K562 (cell line): ENCODE data around the gene TMEM239.

Source experiments
- ATF3 ChIP-seq, 2 experiments: fragments of 450-650 bp in 1 of 2; sonication (generic) in 1 of 2; formaldehyde crosslinking in 1 of 2; IDR thresholded peaks in 1 of 2; conservative IDR thresholded peaks in 1 of 2; 2 replicates each; pipeline versions ENCODE4 v1.6.1 to v1.8.1; 2016 to 2023; ENCODE audit warnings: mild to moderate bottlenecking in 2 of 2, moderate library complexity in 2 of 2, inconsistent platforms in 1 of 2, missing genetic modification reagents in 1 of 2
- CBX5 ChIP-seq: IDR thresholded peaks from 2 replicates; pipeline ENCODE4 v1.6.1; 2014; ENCODE audit warnings: low read depth, borderline replicate concordance
- CTCF ChIP-seq, 3 experiments: IDR thresholded peaks in 2 of 3; conservative IDR thresholded peaks in 1 of 3; 2 replicates each; pipeline ENCODE4 v1.5.1; 2011 to 2012; ENCODE audit warnings: low read length in 3 of 3, mild to moderate bottlenecking in 3 of 3, control low read depth in 2 of 3, improper control_type of control experiment in 1 of 3, inconsistent platforms in 1 of 3, low read depth in 1 of 3, mixed read lengths in 1 of 3, moderate library complexity in 1 of 3; ENCODE audit not compliant: insufficient read depth in 2 of 3
- DPF2 ChIP-seq: fragments of 450-650 bp; IDR thresholded peaks from 2 replicates; pipeline ENCODE4 v1.6.1; 2016
- ELF1 ChIP-seq: fragments of 200-800 bp; sonication (Bioruptor generic); IDR thresholded peaks from 2 replicates; pipeline ENCODE4 v1.6.1; 2016; ENCODE audit warnings: missing genetic modification characterization, missing compliant biosample characterization
- GABPA ChIP-seq: fragments of 200-800 bp; sonication (Bioruptor generic); conservative IDR thresholded peaks from 2 replicates; pipeline ENCODE4 v1.6.1; 2016; ENCODE audit warnings: low read depth, missing genetic modification characterization, missing compliant biosample characterization
- POLR2A ChIP-seq: fragments of 450-650 bp; conservative IDR thresholded peaks from 2 replicates; pipeline ENCODE4 v1.6.1; 2016
- POLR2AphosphoS2 ChIP-seq: IDR thresholded peaks from 2 replicates; pipeline ENCODE4 v1.6.1; 2012; ENCODE audit warnings: low read length, improper control_type of control experiment
- SAFB ChIP-seq: fragments of 200-400 bp; formaldehyde crosslinking; IDR thresholded peaks from 2 replicates; pipeline ENCODE4 v1.6.1; 2017; ENCODE audit warnings: low read depth, low read length, borderline replicate concordance
- SIN3A ChIP-seq, 2 experiments: fragments of 150-350 bp in 1 of 2; IDR thresholded peaks; 2 replicates each; pipeline ENCODE4 v1.6.1; 2011 to 2016; ENCODE audit warnings: borderline replicate concordance in 2 of 2, low read depth in 2 of 2, low read length in 2 of 2, mild to moderate bottlenecking in 2 of 2, moderate library complexity in 2 of 2; ENCODE audit not compliant: control insufficient read depth in 1 of 2
- TCF7L2 ChIP-seq: fragments of 150-350 bp; IDR thresholded peaks from 2 replicates; pipeline ENCODE4 v1.6.1; 2016; ENCODE audit warnings: low read depth, mild to moderate bottlenecking, low read length, moderate library complexity
- THRA ChIP-seq: fragments of 450-650 bp; IDR thresholded peaks from 2 replicates; pipeline ENCODE4 v1.6.1; 2017; ENCODE audit warnings: mild to moderate bottlenecking, moderate library complexity
- ZFX ChIP-seq: sonication (generic); formaldehyde crosslinking; IDR thresholded peaks from 2 replicates; pipeline ENCODE4 v1.8.0; 2022; ENCODE audit warnings: mild to moderate bottlenecking, missing genetic modification reagents, moderate library complexity

GRCh38 chr20:2806351-2806701 lies 9.8 kb upstream of the TMEM239 start:
- TF ChIP-seq DPF2 (no peak), SAFB (no peak), THRA (no peak), POLR2AphosphoS2 (no peak), CTCF (IDR thresholded peaks at IDR 0.05 in 2 of 3, conservative IDR thresholded peaks at IDR 0.05 in 1 of 3; ENCODE audit: insufficient read depth in 2 of 3, low read depth in 1 of 3, low read length in 3 of 3) (no peak), ELF1 (tag) (no peak), ZFX (CRISPR knock-in tag) (no peak), POLR2A (no peak), SIN3A (IDR thresholded peaks at IDR 0.05; ENCODE audit: borderline replicate concordance in 2 of 2, control insufficient read depth in 1 of 2, low read depth in 2 of 2, low read length in 2 of 2) (no peak), GABPA (tag) (no peak), TCF7L2 (no peak), CBX5 (no peak), ATF3 (IDR thresholded peaks at IDR 0.05) (no peak), ATF3 (CRISPR knock-in tag; conservative IDR thresholded peaks at IDR 0.05) (no peak)
